HL-60 (cell line): ENCODE results near the gene NOS1AP.

Source experiments
- DNase-seq, 2 experiments: peaks; one replicate each; pipeline ENCODE4 v3.0.0-alpha.2; 2010 to 2020; ENCODE audit warnings: low read depth in 1 of 2, low spot score in 1 of 2
- H3K27ac ChIP-seq: fragments of 250-450 bp; sonication (Bioruptor Pico); replicated peaks from 2 replicates; pipeline ENCODE4 v1.5.1; 2020; ENCODE audit warnings: mild to moderate bottlenecking, moderate library complexity
- H3K27me3 ChIP-seq: fragments of 250-450 bp; sonication (Bioruptor Pico); 2 replicates; pipeline ENCODE4 v1.5.1; 2021; ENCODE audit warnings: mild to moderate bottlenecking, moderate library complexity; ENCODE audit not compliant: insufficient read depth, poor library complexity, severe bottlenecking
- H3K4me3 ChIP-seq: replicated peaks from 2 replicates; pipeline ENCODE4 v1.5.1; 2011; ENCODE audit warnings: mild to moderate bottlenecking, control low read depth, low read length; ENCODE audit not compliant: insufficient read depth
- CTCF ChIP-seq: IDR thresholded peaks from one replicate; pipeline ENCODE4 v1.5.1; 2011; ENCODE audit warnings: low read length, control low read depth, inconsistent platforms; ENCODE audit not compliant: insufficient read depth
- GABPA ChIP-seq: IDR thresholded peaks from 2 replicates; pipeline ENCODE4 v1.6.1; 2012; ENCODE audit warnings: low read depth
- POLR2AphosphoS5 ChIP-seq: IDR thresholded peaks from 2 replicates; pipeline ENCODE4 v1.6.1; 2012; ENCODE audit warnings: low read depth
- REST ChIP-seq: IDR thresholded peaks from 2 replicates; pipeline ENCODE4 v1.6.1; 2012; ENCODE audit warnings: low read depth; ENCODE audit not compliant: insufficient replicate concordance
- SPI1 ChIP-seq: IDR thresholded peaks from 2 replicates; pipeline ENCODE4 v1.6.1; 2012; ENCODE audit warnings: low read depth, mild to moderate bottlenecking, borderline replicate concordance

NOS1AP gene

GRCh38 chr1:162342452-162342983 is 273.0 kb downstream of the NOS1AP start:
- Histone ChIP-seq H3K4me3 (no peak overlapping the region), H3K27me3 (no peaks in the 10 kb centered on the region), H3K27ac (no peak overlapping the region)
- no peak for DNase-seq
- TF ChIP-seq GABPA (no peak), CTCF (no peak), REST (no peak), SPI1 (no peak), POLR2AphosphoS5 (no peak)

GRCh38 chr1:162343470-162343869 is 274.0 kb downstream of the NOS1AP start:
- H3K27ac ChIP-seq, result peak overlapping the region; percentile 40
- H3K4me3 ChIP-seq, result no peak overlapping the region

More at GRCh38 chr1:162343470-162343869, 274.0 kb downstream of the NOS1AP start:
- peak in 1 of 2 experiments; percentile 23 for DNase-seq
- TF ChIP-seq REST, result no peak
- no peak for TF ChIP-seq CTCF
- peak; percentile 53; the same call in 1 of the 2 replicates for TF ChIP-seq SPI1
- no peak for TF ChIP-seq POLR2AphosphoS5
- no peak for TF ChIP-seq GABPA
- no peaks in the 10 kb centered on the region for H3K27me3 ChIP-seq
